Head of caudate nucleus (tissue), 42 donors: ENCODE data around the gene CDKN2D.
"Not testable (repeated sequence)": the region's sequence is repeated elsewhere in the genome, so short reads cannot be mapped to it uniquely, and the experiment has no call there.

Source experiments
- DNase-seq, 42 donors: peaks; one replicate each; pipeline versions ENCODE4 v3.0.0 to v3.0.0-alpha.2; 2020 to 2021; ENCODE audit warnings: mixed read lengths in 7 of 42
- intact Hi-C: fragments of 100-400 bp; cut with DNase I; formaldehyde crosslinking; loops from one replicate; pipeline ENCODE4 v1.15.0; 2022

CDKN2D gene

GRCh38 chr19:10555610-10555973, 13.2 kb downstream of the CDKN2D start:
- intact Hi-C loops, result no loop called here
- no peak for DNase-seq

- intact Hi-C loops, result no loop called here
These were observed 13.8 kb downstream of the CDKN2D start for GRCh38 chr19:10554760-10555609.

DNA sequence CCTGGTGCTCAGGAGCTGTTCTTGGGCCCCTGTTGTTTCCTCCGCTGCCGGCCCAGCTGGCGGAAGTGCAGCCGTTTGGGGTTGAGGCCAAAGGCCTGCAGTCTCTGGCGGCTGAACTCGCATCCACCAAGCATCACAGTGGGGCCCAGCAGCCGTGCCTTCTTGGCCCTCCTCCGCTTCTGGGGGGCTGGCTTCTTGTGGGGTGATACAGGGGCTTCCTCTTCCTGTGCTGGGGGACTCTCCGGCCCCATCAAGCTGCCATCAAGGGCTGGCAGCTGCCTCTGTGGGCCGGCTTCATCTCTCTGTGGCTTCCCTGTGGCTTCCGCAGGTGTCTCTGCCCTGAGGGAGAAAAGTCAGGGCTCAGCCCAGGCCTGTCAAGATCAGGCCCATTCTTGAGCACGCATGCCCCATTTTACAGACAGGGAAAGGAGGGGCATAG, 14.8 kb downstream of the CDKN2D start:
- intact Hi-C loops, result no loop called here
- no peak for DNase-seq

More at GRCh38 chr19:10554760-10555609, 13.8 kb downstream of the CDKN2D start:
- DNase-seq, result no peak

GRCh38 chr19:10553087-10553667, 15.6 kb downstream of the CDKN2D start:
- intact Hi-C loops, result no loop called here
- no peak for DNase-seq

GRCh38 chr19:10552510-10553053, 16.2 kb downstream of the CDKN2D start:
- DNase-seq, result peak in 10 of 42 donors; percentile 19 to 56 (median 36)
- intact Hi-C loops, result no loop called here

GRCh38 chr19:10551698-10552301, 17.0 kb downstream of the CDKN2D start:
- intact Hi-C loops, result no loop called here
- peak in 15 of 42 donors; percentile 16 to 62 (median 36) for DNase-seq

- intact Hi-C loops, DNase-seq: not testable (repeated sequence)
These were observed 17.8 kb downstream of the CDKN2D start for GRCh38 chr19:10551006-10551405.

DNA sequence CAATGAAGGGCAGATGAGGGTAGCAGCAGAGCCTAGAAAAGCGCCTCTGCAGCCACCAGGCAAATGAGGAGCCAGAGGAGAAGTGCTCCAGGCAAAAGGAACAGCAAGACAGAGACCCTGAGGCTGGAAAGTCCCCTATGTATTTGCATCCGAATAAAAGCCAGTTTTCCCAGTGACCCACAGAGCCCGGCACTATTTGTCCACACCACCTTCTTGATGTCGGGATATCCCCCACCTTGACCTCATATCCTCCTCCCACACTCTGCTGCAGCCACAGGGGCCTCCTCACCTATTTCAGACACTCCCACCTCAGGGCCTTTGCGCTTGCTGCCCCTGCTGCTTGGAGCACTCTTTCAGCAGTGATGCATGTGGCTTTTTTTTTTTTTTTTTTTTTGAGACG, 18.4 kb downstream of the CDKN2D start:
- DNase-seq, result no peak
- intact Hi-C loops, result no loop called here

DNA sequence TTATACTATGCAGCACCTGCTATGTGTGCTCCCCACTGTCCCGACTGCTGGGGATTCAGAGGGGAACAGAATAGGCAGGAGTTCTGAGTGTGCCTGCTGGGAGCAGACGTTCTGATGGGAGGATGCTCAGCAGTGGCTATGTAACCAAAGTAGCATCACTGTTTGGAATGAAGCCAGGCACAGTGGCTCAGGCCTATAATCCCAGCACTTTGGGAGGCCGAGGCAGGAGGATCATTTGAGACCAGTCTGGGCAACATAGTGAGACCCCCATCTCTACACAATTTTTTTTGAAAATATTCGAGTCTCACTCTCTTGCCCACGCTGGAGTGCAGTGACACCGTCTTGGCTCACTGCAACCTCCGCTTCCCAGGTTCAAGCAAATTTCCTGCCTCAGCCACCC, 19.0 kb downstream of the CDKN2D start:
- DNase-seq, result no peak

DNA sequence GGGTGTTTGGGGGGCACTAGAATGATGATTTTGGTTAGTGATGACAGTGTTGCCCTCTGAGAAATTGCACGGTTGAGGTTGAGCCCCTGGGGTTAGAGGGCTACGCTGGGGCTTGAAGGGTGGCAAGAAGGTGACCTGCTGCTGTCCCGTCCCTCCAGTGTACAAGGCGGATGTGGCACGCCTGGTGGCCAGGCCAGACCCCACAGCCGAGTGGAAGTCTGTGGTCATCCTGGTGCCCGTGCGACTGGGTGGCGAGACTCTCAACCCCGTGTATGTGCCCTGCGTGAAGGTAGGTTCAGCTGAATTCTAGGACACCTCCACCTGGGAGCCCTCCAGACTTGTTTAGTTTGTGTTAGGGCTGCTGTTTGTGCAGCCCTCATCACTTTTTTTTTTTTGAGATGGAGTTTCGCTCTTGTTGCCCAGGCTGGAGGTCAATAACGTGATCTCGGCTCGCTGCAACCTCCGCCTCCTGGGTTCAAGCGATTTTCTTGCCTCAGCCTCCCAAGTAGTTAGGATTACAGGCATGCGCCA, 20.0 kb downstream of the CDKN2D start:
- DNase-seq, result no peak
- intact Hi-C loops, result no loop called here

More for the DNA sequence above, 19.0 kb downstream of the CDKN2D start:
- intact Hi-C loops, result no loop called here

- no peak for DNase-seq
- intact Hi-C loops, result no loop called here
These were observed 22.0 kb downstream of the CDKN2D start for GRCh38 chr19:10546817-10547216.

DNA sequence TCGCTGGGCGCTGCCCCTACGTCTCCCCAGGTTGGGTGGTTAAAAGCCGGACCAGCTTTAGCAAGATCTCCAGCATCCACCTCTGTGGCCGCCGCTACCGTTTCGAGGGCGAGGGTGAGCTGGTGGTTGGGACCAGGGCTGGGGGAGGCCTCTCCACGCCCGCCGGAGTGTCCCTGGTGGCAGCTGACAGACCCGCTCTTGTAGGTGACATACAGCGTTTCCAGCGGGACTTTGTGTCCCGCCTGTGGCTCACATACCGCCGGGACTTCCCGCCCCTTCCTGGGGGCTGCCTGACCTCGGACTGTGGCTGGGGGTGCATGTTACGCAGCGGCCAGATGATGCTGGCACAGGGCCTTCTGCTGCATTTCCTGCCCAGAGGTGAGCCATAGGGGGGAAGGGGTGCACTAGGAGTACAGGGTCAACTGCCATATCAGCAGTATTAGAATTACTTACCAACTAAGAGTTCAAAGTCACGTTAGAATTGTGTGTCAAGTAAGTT, 24.0 kb downstream of the CDKN2D start:
- intact Hi-C loops, result no loop called here
- DNase-seq, result peak in 1 of 42 donors; percentile 45

GRCh38 chr19:10544242-10544752, 24.5 kb downstream of the CDKN2D start:
- DNase-seq, result peak in 4 of 42 donors; percentile 7 to 25 (median 14)
- intact Hi-C loops, result no loop called here

GRCh38 chr19:10543420-10544241, 25.1 kb downstream of the CDKN2D start, which contains the start of gene ATG4D:
TSS of gene ATG4D (plus strand) at chr19:10543904. CDS start at chr19:10544091, 187 bp downstream.
- intact Hi-C loops, result no loop called here
- peak; percentile 55 to 93 (median 85) for DNase-seq

DNA sequence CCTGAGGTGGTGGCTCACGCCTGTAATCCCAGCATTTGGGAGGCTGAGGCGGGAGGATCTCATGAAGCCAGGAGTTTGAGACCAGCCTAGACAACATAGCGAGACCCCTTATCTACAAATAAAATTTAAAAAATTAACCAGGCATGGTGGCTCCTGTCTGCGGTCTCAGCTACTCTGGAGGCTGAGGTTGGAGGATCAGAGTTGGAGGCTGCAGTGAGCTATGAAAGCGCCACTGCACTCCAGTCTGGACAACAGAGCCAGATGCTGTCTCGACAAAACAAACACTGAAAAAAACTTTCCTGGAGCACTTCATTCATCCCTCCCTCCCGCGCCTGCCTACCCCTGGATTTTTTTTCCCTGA, 25.7 kb downstream of the CDKN2D start:
- intact Hi-C loops, result no loop called here
- no peak for DNase-seq

DNA sequence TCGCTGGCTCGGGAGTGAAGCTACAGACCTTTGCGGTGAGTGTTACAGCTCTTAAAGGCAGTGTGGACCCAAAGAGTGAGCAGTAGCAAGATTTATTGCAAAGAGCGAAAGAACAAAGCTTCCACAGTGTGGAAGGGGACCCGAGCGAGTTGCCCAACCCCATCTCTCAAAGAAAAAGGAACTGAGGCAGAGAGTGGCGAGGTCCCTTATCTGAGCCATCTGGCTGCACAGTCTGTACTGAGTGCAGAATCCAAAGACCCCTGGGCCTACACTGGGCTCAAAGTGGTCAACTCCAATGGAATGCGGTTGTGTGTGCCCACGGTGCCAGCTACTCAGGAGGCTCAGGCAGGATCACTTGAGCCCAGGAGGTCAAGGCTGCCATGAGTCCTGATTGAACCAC, 29.8 kb downstream of the CDKN2D start:
- DNase-seq, intact Hi-C loops: not testable (repeated sequence)

GRCh38 chr19:10538204-10538983, 30.4 kb downstream of the CDKN2D start:
- intact Hi-C loops, result no loop called here
- DNase-seq, result no peak

GRCh38 chr19:10537668-10538067, 31.1 kb downstream of the CDKN2D start:
- intact Hi-C loops, result no loop called here
- DNase-seq, result no peak
